H9 (cell line): ENCODE measurements around the gene MTMR8. TPM values are rescaled to one million over a fixed set of nuclear protein-coding genes. Genes with fewer than 3 reads are reported as not detected.

Source experiments
- DNase-seq: peaks from one replicate; pipeline ENCODE4 v3.0.0-alpha.2; 2017
- H2AFZ ChIP-seq: one replicate; pipeline ENCODE4 v1.6.1; 2013; ENCODE audit warnings: mild to moderate bottlenecking, low read length, control low read depth, moderate library complexity
- H2AK5ac ChIP-seq: 2 replicates; pipeline ENCODE4 v1.6.1; 2013; ENCODE audit warnings: low read length, control low read depth, mixed read lengths; ENCODE audit not compliant: insufficient read length
- H2BK120ac ChIP-seq: one replicate; pipeline ENCODE4 v1.6.1; 2013; ENCODE audit warnings: low read depth, mild to moderate bottlenecking, low read length, control low read depth, inconsistent platforms; ENCODE audit not compliant: poor library complexity, severe bottlenecking
- H2BK12ac ChIP-seq: 2 replicates; pipeline ENCODE4 v1.6.1; 2013; ENCODE audit warnings: low read length, control low read depth, mixed read lengths, low read depth; ENCODE audit not compliant: insufficient read length
- H2BK15ac ChIP-seq: 2 replicates; pipeline ENCODE4 v1.6.1; 2013; ENCODE audit warnings: low read depth, low read length, control low read depth
- H2BK20ac ChIP-seq: one replicate; pipeline ENCODE4 v1.6.1; 2013; ENCODE audit warnings: low read depth, mild to moderate bottlenecking, low read length, control low read depth, inconsistent platforms; ENCODE audit not compliant: poor library complexity, severe bottlenecking
- H2BK5ac ChIP-seq: 2 replicates; pipeline ENCODE4 v1.6.1; 2013; ENCODE audit warnings: low read length, control low read depth, mixed read lengths; ENCODE audit not compliant: insufficient read length
- H3K14ac ChIP-seq: 2 replicates; pipeline ENCODE4 v1.6.1; 2013; ENCODE audit warnings: low read length, control low read depth; ENCODE audit not compliant: insufficient read depth
- H3K18ac ChIP-seq: 2 replicates; pipeline ENCODE4 v1.6.1; 2013; ENCODE audit warnings: low read depth, mild to moderate bottlenecking, mixed read lengths, low read length, control low read depth; ENCODE audit not compliant: insufficient read length
- H3K23ac ChIP-seq: 2 replicates; pipeline ENCODE4 v1.6.1; 2013; ENCODE audit warnings: low read length, control low read depth, mixed read lengths, low read depth; ENCODE audit not compliant: insufficient read length
- H3K23me2 ChIP-seq: 2 replicates; pipeline ENCODE4 v1.6.1; 2013; ENCODE audit warnings: low read depth, mild to moderate bottlenecking, mixed read lengths, low read length, control low read depth; ENCODE audit not compliant: insufficient read length, poor library complexity, severe bottlenecking
- H3K27ac ChIP-seq: 2 replicates; pipeline ENCODE4 v1.5.1; 2013; ENCODE audit warnings: low read length, control low read depth, mixed read lengths, low read depth; ENCODE audit not compliant: insufficient read length
- H3K27me3 ChIP-seq: 2 replicates; pipeline ENCODE4 v1.6.1; 2013; ENCODE audit warnings: low read length, control low read depth, inconsistent platforms; ENCODE audit not compliant: insufficient read depth
- H3K4ac ChIP-seq: 2 replicates; pipeline ENCODE4 v1.6.1; 2013; ENCODE audit warnings: low read depth, mild to moderate bottlenecking, control low read depth, inconsistent platforms, low read length, moderate library complexity
- H3K4me1 ChIP-seq: 2 replicates; pipeline ENCODE4 v1.6.1; 2013; ENCODE audit warnings: low read length, control low read depth, inconsistent platforms; ENCODE audit not compliant: insufficient read depth
- H3K4me2 ChIP-seq: 2 replicates; pipeline ENCODE4 v1.6.1; 2013; ENCODE audit warnings: low read length, control low read depth, mixed read lengths; ENCODE audit not compliant: insufficient read length, insufficient read depth
- H3K56ac ChIP-seq: 2 replicates; pipeline ENCODE4 v1.6.1; 2013; ENCODE audit warnings: low read depth, mild to moderate bottlenecking, mixed read lengths, low read length, control low read depth; ENCODE audit not compliant: insufficient read length
- H3K79me1 ChIP-seq: 2 replicates; pipeline ENCODE4 v1.6.1; 2013; ENCODE audit warnings: low read depth, mild to moderate bottlenecking, moderate library complexity, low read length, control low read depth, inconsistent platforms; ENCODE audit not compliant: insufficient read depth, poor library complexity, severe bottlenecking
- H3K79me2 ChIP-seq: 2 replicates; pipeline ENCODE4 v1.6.1; 2013; ENCODE audit warnings: low read length, control low read depth, inconsistent platforms; ENCODE audit not compliant: insufficient read depth
- H3K9ac ChIP-seq: 2 replicates; pipeline ENCODE4 v1.6.1; 2013; ENCODE audit warnings: low read length, control low read depth, mixed read lengths; ENCODE audit not compliant: insufficient read length; ENCODE audit errors: extremely low read depth
- H3K9me3 ChIP-seq: one replicate; pipeline ENCODE4 v1.6.1; 2013; ENCODE audit warnings: low read depth, low read length, inconsistent platforms; ENCODE audit not compliant: control insufficient read depth
- H3T11ph ChIP-seq: one replicate; pipeline ENCODE4 v1.6.1; 2013; ENCODE audit warnings: mild to moderate bottlenecking, low read length, control low read depth, inconsistent platforms
- H4K20me1 ChIP-seq: one replicate; pipeline ENCODE4 v1.6.1; 2013; ENCODE audit not compliant: control insufficient read depth, insufficient read length, insufficient read depth
- H4K5ac ChIP-seq: 2 replicates; pipeline ENCODE4 v1.6.1; 2013; ENCODE audit warnings: low read depth, mild to moderate bottlenecking, mixed read lengths, low read length, control low read depth; ENCODE audit not compliant: insufficient read length
- H4K8ac ChIP-seq: replicated peaks from 2 replicates; pipeline ENCODE4 v1.6.1; 2013; ENCODE audit warnings: low read length, control low read depth, mixed read lengths, low read depth; ENCODE audit not compliant: insufficient read length
- H4K91ac ChIP-seq: 2 replicates; pipeline ENCODE4 v1.6.1; 2013; ENCODE audit warnings: low read depth, mild to moderate bottlenecking, moderate library complexity, mixed read lengths, low read length, control low read depth; ENCODE audit not compliant: insufficient read length
- H3K27ac Mint-ChIP-seq, 3 experiments: 2 replicates in 2 of 3; 3 replicates in 1 of 3; pipeline ENCODE4 v1.8.0; 2020 to 2021; ENCODE audit warnings: mixed read lengths in 3 of 3, mild to moderate bottlenecking in 1 of 3, moderate library complexity in 1 of 3
- H3K27me3 Mint-ChIP-seq: 2 replicates; pipeline ENCODE4 v1.8.0; 2021; ENCODE audit warnings: low read depth, mild to moderate bottlenecking, moderate library complexity, mixed read lengths
- H3K36me3 Mint-ChIP-seq, 3 experiments: 2 replicates in 2 of 3; 3 replicates in 1 of 3; pipeline ENCODE4 v1.8.0; 2020 to 2021; ENCODE audit warnings: low read depth in 3 of 3, mixed read lengths in 3 of 3; ENCODE audit not compliant: insufficient read depth in 1 of 3
- H3K4me1 Mint-ChIP-seq, 2 experiments: 2 replicates each; pipeline ENCODE4 v1.8.0; 2020; ENCODE audit warnings: mixed read lengths in 2 of 2
- H3K4me3 Mint-ChIP-seq, 2 experiments: 2 replicates in 1 of 2; 3 replicates in 1 of 2; pipeline ENCODE4 v1.8.0; 2020 to 2021; ENCODE audit warnings: mild to moderate bottlenecking in 2 of 2, mixed read lengths in 2 of 2, moderate library complexity in 1 of 2
- H3K9me3 Mint-ChIP-seq, 2 experiments: 2 replicates in 1 of 2; 3 replicates in 1 of 2; pipeline ENCODE4 v1.8.0; 2020; ENCODE audit warnings: mild to moderate bottlenecking in 2 of 2, mixed read lengths in 2 of 2, moderate library complexity in 1 of 2
- CTCF ChIP-seq: fragments of 200-600 bp; sonication (generic); conservative IDR thresholded peaks from 3 replicates; pipeline ENCODE4 v1.8.0; 2021; ENCODE audit warnings: antibody characterized with exemption, mild to moderate bottlenecking
- total RNA-seq: library from RNA; stranded (reverse); gene quantifications from 2 replicates; pipeline ENCODE4 v1.2.1, GENCODE V29; 2021

MTMR8 gene
- total RNA-seq, 1 experiment from 2014 or later = 5.2 TPM

DNA sequence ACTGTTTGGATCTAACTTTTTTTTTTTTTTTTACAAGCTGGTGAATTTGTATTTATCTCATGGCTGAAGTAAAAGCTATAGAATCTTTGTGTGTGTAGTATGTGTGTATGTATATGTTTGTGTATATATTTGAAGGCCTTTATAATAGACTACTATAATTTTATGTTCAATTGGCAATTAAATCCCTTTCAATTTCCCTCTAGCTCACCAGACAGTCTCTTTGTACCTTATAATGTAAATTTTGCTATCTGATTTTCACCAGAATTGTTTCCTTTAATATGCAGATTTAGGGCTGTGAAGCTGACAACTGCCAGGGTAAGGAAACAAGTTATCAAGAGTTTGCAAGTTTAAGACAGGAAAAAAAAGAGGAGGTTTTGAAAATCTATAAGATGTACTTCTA, 33.1 kb upstream of the MTMR8 start:
- no peaks in the 10 kb centered on the region; the same call in 1 of the 2 replicates for H3K27me3 Mint-ChIP-seq
- no peak overlapping the region for H3K27ac ChIP-seq
- peaks cover 4 to 16% (median 9%) of the 10 kb centered on the region in 3 experiments; a peak in 6 of 7 replicates for H3K36me3 Mint-ChIP-seq
- peak overlapping the region in 1 of 3 experiments; percentile 51; a peak in 2 of 7 replicates for H3K27ac Mint-ChIP-seq
- H3K9me3 Mint-ChIP-seq = peaks cover 66 to 70% of the 10 kb centered on the region in 2 experiments
- no peak overlapping the region for H2BK20ac ChIP-seq
- H2BK120ac ChIP-seq = no peak overlapping the region
- no peak overlapping the region for H3K56ac ChIP-seq
- 0 out of 5 replicates have a peak overlapping the region, but pooled peaks of 1 of the 2 experiments have one; percentile 18 for H3K4me3 Mint-ChIP-seq
- H2BK15ac ChIP-seq = no peak overlapping the region
- no peak overlapping the region for H4K8ac ChIP-seq
- H2AFZ ChIP-seq = no peak overlapping the region
- no peak overlapping the region for H3K14ac ChIP-seq
- peaks cover 32 to 34% of the 10 kb centered on the region in 2 experiments for H3K4me1 Mint-ChIP-seq
- no peaks in the 10 kb centered on the region for H3K79me1 ChIP-seq
- H3T11ph ChIP-seq = no peak overlapping the region
- TF ChIP-seq CTCF = no peak
- H3K23me2 ChIP-seq = no peaks in the 10 kb centered on the region
- no peak overlapping the region for H3K4me2 ChIP-seq
- H3K4ac ChIP-seq = no peak overlapping the region
- no peaks in the 10 kb centered on the region; the same call in 1 of the 2 replicates for H3K4me1 ChIP-seq
- H3K79me2 ChIP-seq = no peaks in the 10 kb centered on the region
- H2BK12ac ChIP-seq = no peak overlapping the region
- no peak overlapping the region for H4K5ac ChIP-seq
- H2AK5ac ChIP-seq = no peak overlapping the region
- no peak overlapping the region for H3K23ac ChIP-seq
- no peak for DNase-seq
- H4K91ac ChIP-seq = no peak overlapping the region
- peaks cover 18% of the 10 kb centered on the region for H3K9me3 ChIP-seq
- no peaks in the 10 kb centered on the region for H4K20me1 ChIP-seq
- H3K27me3 ChIP-seq = no peaks in the 10 kb centered on the region
- H3K9ac ChIP-seq = no peak overlapping the region
- no peak overlapping the region for H2BK5ac ChIP-seq
- H3K18ac ChIP-seq = no peak overlapping the region
